ENCODE results near the gene SCAPER. TPM values are rescaled to one million over a fixed set of nuclear protein-coding genes. Genes with fewer than 3 reads are reported as not detected.
"Not testable (repeated sequence)": the region's sequence is repeated elsewhere in the genome, so short reads cannot be mapped to it uniquely, and the experiment has no call there.

SCAPER gene
- total RNA-seq, 2 experiments from 2014 or later: 20.4 to 29.5 TPM

- Mint-ChIP-seq H3K9me3 (ENCODE audit: low read depth) (peaks cover 11% of the 10 kb centered on the region), H3K27me3 (no peaks in the 10 kb centered on the region), H3K4me1 (peaks cover 4% of the 10 kb centered on the region), H3K36me3 (peaks cover 38% of the 10 kb centered on the region), H3K27ac (peak overlapping the region; percentile 33), H3K4me3 (no peak overlapping the region)
- CTCF ChIA-PET: no interaction called here
- ATAC-seq (no peak), DNase-seq (no peak)
Observed at GRCh38 chr15:76776480-76776879, 128.7 kb downstream of the SCAPER start.

GRCh38 chr15:76773234-76773633 is 131.9 kb downstream of the SCAPER start:
- CTCF ChIA-PET: no interaction called here
- no peak overlapping the region for H3K27ac Mint-ChIP-seq
- no peaks in the 10 kb centered on the region for H3K27me3 Mint-ChIP-seq
- H3K36me3 Mint-ChIP-seq: peaks cover 48% of the 10 kb centered on the region
- peaks cover 4% of the 10 kb centered on the region for H3K4me1 Mint-ChIP-seq
- ATAC-seq (no peak), DNase-seq (no peak)
- peaks cover 11% of the 10 kb centered on the region for H3K9me3 Mint-ChIP-seq (ENCODE audit: low read depth)
- H3K4me3 Mint-ChIP-seq: no peak overlapping the region

GRCh38 chr15:76772776-76773175 is 132.4 kb downstream of the SCAPER start:
- H3K27me3 Mint-ChIP-seq: no peaks in the 10 kb centered on the region
- H3K4me1 Mint-ChIP-seq: peaks cover 4% of the 10 kb centered on the region
- no peak overlapping the region for H3K4me3 Mint-ChIP-seq
- no peak overlapping the region for H3K27ac Mint-ChIP-seq
- no peak for DNase-seq
- CTCF ChIA-PET: no interaction called here
- H3K9me3 Mint-ChIP-seq (ENCODE audit: low read depth): peaks cover 11% of the 10 kb centered on the region
- no peak for ATAC-seq
- H3K36me3 Mint-ChIP-seq: peaks cover 51% of the 10 kb centered on the region

- H3K36me3 Mint-ChIP-seq: peaks cover 56% of the 10 kb centered on the region
Observed at GRCh38 chr15:76764004-76764403, 141.1 kb downstream of the SCAPER start.

GRCh38 chr15:76763554-76763953 is 141.6 kb downstream of the SCAPER start:
- ATAC-seq: no peak
- no peak overlapping the region for H3K27ac Mint-ChIP-seq
- peaks cover 53% of the 10 kb centered on the region for H3K36me3 Mint-ChIP-seq
- H3K27me3 Mint-ChIP-seq: no peaks in the 10 kb centered on the region
- H3K4me1 Mint-ChIP-seq: no peaks in the 10 kb centered on the region
- peaks cover 13% of the 10 kb centered on the region for H3K9me3 Mint-ChIP-seq (ENCODE audit: low read depth)
- DNase-seq: no peak
- H3K4me3 Mint-ChIP-seq: no peak overlapping the region
- CTCF ChIA-PET: no interaction called here

More at GRCh38 chr15:76764004-76764403, 141.1 kb downstream of the SCAPER start:
- DNase-seq (no peak), ATAC-seq (no peak)
- Mint-ChIP-seq H3K4me1 (no peaks in the 10 kb centered on the region), H3K27ac (no peak overlapping the region), H3K27me3 (no peaks in the 10 kb centered on the region), H3K9me3 (ENCODE audit: low read depth) (peaks cover 13% of the 10 kb centered on the region), H3K4me3 (no peak overlapping the region)
- CTCF ChIA-PET: no interaction called here

- Mint-ChIP-seq H3K27me3 (no peaks in the 10 kb centered on the region), H3K27ac (no peak overlapping the region), H3K9me3 (ENCODE audit: low read depth) (no peaks in the 10 kb centered on the region), H3K4me1 (peaks cover 2% of the 10 kb centered on the region), H3K36me3 (peaks cover 25% of the 10 kb centered on the region), H3K4me3 (no peak overlapping the region)
- no peak for DNase-seq
- no peak for ATAC-seq
- CTCF ChIA-PET: interaction anchor here (1.7 kb wide), 1 partner anchor 14 kb away, joined by 3 read pairs; no protein-coding TSS in a partner anchor
Observed at GRCh38 chr15:76756381-76756780, 148.8 kb downstream of the SCAPER start.

- Mint-ChIP-seq H3K4me3 (no peak overlapping the region), H3K36me3 (peaks cover 30% of the 10 kb centered on the region), H3K27me3 (no peaks in the 10 kb centered on the region), H3K27ac (no peak overlapping the region), H3K4me1 (peaks cover 2% of the 10 kb centered on the region), H3K9me3 (ENCODE audit: low read depth) (peaks cover 4% of the 10 kb centered on the region)
- no peak for DNase-seq
- no peak for ATAC-seq
- CTCF ChIA-PET: no interaction called here
Observed at GRCh38 chr15:76753771-76754170, 151.4 kb downstream of the SCAPER start.

- no peak for ATAC-seq
- Mint-ChIP-seq H3K27ac (no peak overlapping the region), H3K27me3 (no peaks in the 10 kb centered on the region), H3K4me3 (no peak overlapping the region), H3K4me1 (peaks cover 2% of the 10 kb centered on the region), H3K9me3 (ENCODE audit: low read depth) (peaks cover 4% of the 10 kb centered on the region), H3K36me3 (peaks cover 30% of the 10 kb centered on the region)
- no peak for DNase-seq
- CTCF ChIA-PET: no interaction called here
Observed at GRCh38 chr15:76753131-76753530, 152.0 kb downstream of the SCAPER start.

- Mint-ChIP-seq H3K4me1 (peaks cover 2% of the 10 kb centered on the region), H3K27ac (no peak overlapping the region), H3K4me3 (no peak overlapping the region), H3K27me3 (no peaks in the 10 kb centered on the region), H3K9me3 (ENCODE audit: low read depth) (peaks cover 4% of the 10 kb centered on the region), H3K36me3 (peaks cover 33% of the 10 kb centered on the region)
- DNase-seq: no peak
- CTCF ChIA-PET: no interaction called here
- no peak for ATAC-seq
Observed at GRCh38 chr15:76752549-76752948, 152.6 kb downstream of the SCAPER start.

- no peak overlapping the region for H3K27ac Mint-ChIP-seq
- H3K4me3 Mint-ChIP-seq: no peak overlapping the region
- no peaks in the 10 kb centered on the region for H3K27me3 Mint-ChIP-seq
- ATAC-seq (no peak), DNase-seq (no peak)
- peaks cover 26% of the 10 kb centered on the region for H3K36me3 Mint-ChIP-seq
- no peaks in the 10 kb centered on the region for H3K9me3 Mint-ChIP-seq (ENCODE audit: low read depth)
- H3K4me1 Mint-ChIP-seq: peaks cover 2% of the 10 kb centered on the region
- CTCF ChIA-PET: interaction anchor here (0.8 kb wide), 1 partner anchor 41 kb away, joined by 3 read pairs; no protein-coding TSS in a partner anchor
Observed at GRCh38 chr15:76737573-76737972, 167.6 kb downstream of the SCAPER start.

- H3K4me1 Mint-ChIP-seq; ATAC-seq; H3K27me3 Mint-ChIP-seq; H3K9me3 Mint-ChIP-seq (ENCODE audit: low read depth); H3K27ac Mint-ChIP-seq; CTCF ChIA-PET; DNase-seq; H3K4me3 Mint-ChIP-seq: not testable (repeated sequence)
- H3K36me3 Mint-ChIP-seq: peaks cover 22% of the 10 kb centered on the region
Observed at GRCh38 chr15:76732321-76732720, 172.8 kb downstream of the SCAPER start.

GRCh38 chr15:76730262-76730661 is 174.9 kb downstream of the SCAPER start:
- no peaks in the 10 kb centered on the region for H3K9me3 Mint-ChIP-seq (ENCODE audit: low read depth)
- no peak overlapping the region for H3K4me3 Mint-ChIP-seq
- no peak overlapping the region for H3K27ac Mint-ChIP-seq
- ATAC-seq (no peak), DNase-seq (no peak)
- H3K27me3 Mint-ChIP-seq: no peaks in the 10 kb centered on the region
- H3K4me1 Mint-ChIP-seq: no peaks in the 10 kb centered on the region
- peaks cover 36% of the 10 kb centered on the region for H3K36me3 Mint-ChIP-seq
- CTCF ChIA-PET: no interaction called here

GRCh38 chr15:76718863-76719262 is 186.3 kb downstream of the SCAPER start:
- ATAC-seq (no peak), DNase-seq (no peak)
- Mint-ChIP-seq H3K4me3 (no peak overlapping the region), H3K4me1 (no peaks in the 10 kb centered on the region), H3K9me3 (ENCODE audit: low read depth) (peaks cover 20% of the 10 kb centered on the region), H3K27me3 (no peaks in the 10 kb centered on the region), H3K36me3 (peaks cover 27% of the 10 kb centered on the region), H3K27ac (no peak overlapping the region)
- CTCF ChIA-PET: no interaction called here

- H3K27me3 Mint-ChIP-seq: no peaks in the 10 kb centered on the region
- H3K27ac Mint-ChIP-seq: no peak overlapping the region
- H3K9me3 Mint-ChIP-seq (ENCODE audit: low read depth): peaks cover 16% of the 10 kb centered on the region
- DNase-seq (no peak), ATAC-seq (no peak)
- peaks cover 31% of the 10 kb centered on the region for H3K36me3 Mint-ChIP-seq
- H3K4me3 Mint-ChIP-seq: no peak overlapping the region
- CTCF ChIA-PET: no interaction called here
- no peaks in the 10 kb centered on the region for H3K4me1 Mint-ChIP-seq
Observed at GRCh38 chr15:76714950-76715349, 190.2 kb downstream of the SCAPER start.

GRCh38 chr15:76711351-76711827 is 193.8 kb downstream of the SCAPER start:
- peaks cover 8% of the 10 kb centered on the region for H3K9me3 Mint-ChIP-seq (ENCODE audit: low read depth)
- CTCF ChIA-PET: no interaction called here
- H3K36me3 Mint-ChIP-seq: peaks cover 37% of the 10 kb centered on the region
- H3K27ac Mint-ChIP-seq: no peak overlapping the region
- H3K27me3 Mint-ChIP-seq: no peaks in the 10 kb centered on the region
- DNase-seq: no peak
- no peak overlapping the region for H3K4me3 Mint-ChIP-seq
- ATAC-seq: no peak
- no peaks in the 10 kb centered on the region for H3K4me1 Mint-ChIP-seq

Measured in activated CD8-positive, alpha-beta memory T cell treated with anti-CD3 and anti-CD28 coated beads, Interleukin-2, amount 10 ng/mL, durations not matched to agents 7 days and 5 days (primary cell).